Measurements from ENCODE around the gene CEP57L1.
"Not testable (repeated sequence)": the region's sequence is repeated elsewhere in the genome, so short reads cannot be mapped to it uniquely, and the experiment has no call there.

The CEP57L1 gene

GRCh38 chr6:109139109-109139508, 43.8 kb downstream of the CEP57L1 start:
- TF ChIP-seq CTCF (conservative IDR thresholded peaks at IDR 0.05; ENCODE audit: control insufficient read depth, insufficient read depth, low read depth, low read length): no peak
- H3K4me3 ChIP-seq (ENCODE audit: control insufficient read depth, low read depth, low read length): no peak overlapping the region
- DNase-seq (ENCODE audit: low read depth): peak; percentile 73

GRCh38 chr6:109142067-109142466, 46.8 kb downstream of the CEP57L1 start:
- not testable (repeated sequence) for H3K4me3 ChIP-seq (ENCODE audit: control insufficient read depth, low read depth, low read length); DNase-seq (ENCODE audit: low read depth)

GRCh38 chr6:109143191-109143590, 47.9 kb downstream of the CEP57L1 start:
- TF ChIP-seq CTCF (conservative IDR thresholded peaks at IDR 0.05; ENCODE audit: control insufficient read depth, insufficient read depth, low read depth, low read length): no peak
- H3K4me3 ChIP-seq (ENCODE audit: control insufficient read depth, low read depth, low read length): no peak overlapping the region
- no peak for DNase-seq (ENCODE audit: low read depth)

- not testable (repeated sequence) for DNase-seq (ENCODE audit: low read depth); H3K4me3 ChIP-seq (ENCODE audit: control insufficient read depth, low read depth, low read length)
These were observed 52.9 kb downstream of the CEP57L1 start for GRCh38 chr6:109148251-109148650.

DNA sequence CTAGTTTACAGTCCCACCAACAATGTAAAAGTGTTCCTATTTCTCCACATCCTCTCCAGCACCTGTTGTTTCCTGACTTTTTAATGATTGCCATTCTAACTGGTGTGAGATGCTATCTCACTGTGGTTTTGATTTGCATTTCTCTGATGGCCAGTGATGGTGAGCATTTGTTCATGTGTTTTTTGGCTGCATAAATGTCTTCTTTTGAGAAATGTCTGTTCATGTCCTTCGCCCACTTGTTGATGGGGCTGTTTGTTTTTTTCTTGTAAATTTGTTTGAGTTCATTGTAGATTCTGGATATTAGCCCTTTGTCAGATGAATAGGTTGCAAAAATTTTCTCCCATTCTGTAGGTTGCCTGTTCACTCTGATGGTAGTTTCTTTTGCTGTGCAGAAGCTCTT, 53.4 kb downstream of the CEP57L1 start:
- DNase-seq (ENCODE audit: low read depth); H3K4me3 ChIP-seq (ENCODE audit: control insufficient read depth, low read depth, low read length): not testable (repeated sequence)

DNA sequence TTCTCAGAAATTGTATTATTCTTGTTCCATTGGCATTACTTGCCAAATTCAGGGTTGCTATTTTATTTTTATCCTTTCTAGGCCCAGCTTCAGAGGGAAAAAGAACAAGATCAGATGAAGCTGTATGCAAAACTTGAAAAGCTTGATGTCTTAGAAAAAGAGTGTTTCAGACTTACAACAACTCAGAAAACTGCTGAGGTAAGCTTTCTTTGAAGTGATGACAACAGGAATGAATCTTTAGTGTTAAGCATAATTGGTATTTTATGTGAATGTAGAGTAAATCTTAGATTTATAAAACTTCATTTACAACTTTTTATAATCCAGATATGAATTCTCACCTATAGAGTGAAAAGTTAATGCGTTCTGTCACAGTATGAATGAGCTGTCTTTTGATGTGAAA, 58.4 kb downstream of the CEP57L1 start:
- no peak for TF ChIP-seq CTCF (conservative IDR thresholded peaks at IDR 0.05; ENCODE audit: control insufficient read depth, insufficient read depth, low read depth, low read length)
- no peak overlapping the region for H3K4me3 ChIP-seq (ENCODE audit: control insufficient read depth, low read depth, low read length)
- DNase-seq (ENCODE audit: low read depth): no peak

DNA sequence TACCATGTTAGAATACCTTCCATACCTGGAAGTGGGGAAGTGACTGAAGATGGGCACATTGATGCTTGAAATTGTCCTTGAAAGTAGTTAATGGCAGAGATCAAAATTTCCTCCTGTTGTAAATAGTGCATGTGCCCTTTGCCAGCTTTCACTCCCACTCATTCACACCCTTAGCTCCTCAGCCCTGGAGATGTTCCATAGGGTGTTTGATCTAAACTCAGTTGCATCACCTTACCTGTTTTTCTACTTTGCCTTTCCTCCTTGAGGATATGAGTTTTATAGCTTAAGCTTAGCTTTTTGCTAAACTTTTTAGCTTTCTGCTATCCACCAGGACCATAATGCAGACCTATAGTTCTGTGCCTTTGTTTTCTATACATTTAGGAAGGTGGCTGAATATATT, 69.0 kb downstream of the CEP57L1 start:
- DNase-seq (ENCODE audit: low read depth): no peak
- no peak overlapping the region for H3K4me3 ChIP-seq (ENCODE audit: control insufficient read depth, low read depth, low read length)
- TF ChIP-seq CTCF (conservative IDR thresholded peaks at IDR 0.05; ENCODE audit: control insufficient read depth, insufficient read depth, low read depth, low read length): no peak

GRCh38 chr6:109165392-109165974, 70.2 kb downstream of the CEP57L1 start:
- H3K4me3 ChIP-seq (ENCODE audit: control insufficient read depth, low read depth, low read length): no peak overlapping the region
- DNase-seq (ENCODE audit: low read depth): peak; percentile 78
- no peak for TF ChIP-seq CTCF (conservative IDR thresholded peaks at IDR 0.05; ENCODE audit: control insufficient read depth, insufficient read depth, low read depth, low read length)
